Stomach (tissue), 4 donors: Measurements from ENCODE around the gene KCNIP3.

ENCODE experiments used
- EP300 ChIP-seq: sonication (generic); formaldehyde crosslinking; IDR thresholded peaks from one replicate; pipeline ENCODE4 v1.6.1; 2017; ENCODE audit warnings: antibody characterized with exemption
- POLR2A ChIP-seq, 4 donors: fragments of 450-650 bp; IDR thresholded peaks; one replicate each; pipeline ENCODE4 v1.6.1; 2016; ENCODE audit warnings: antibody characterized with exemption in 4 of 4, control low read depth in 2 of 4, mild to moderate bottlenecking in 1 of 4, moderate library complexity in 1 of 4
- POLR2AphosphoS5 ChIP-seq, 3 donors: sonication (generic); formaldehyde crosslinking; IDR thresholded peaks; one replicate each; pipeline ENCODE4 v1.6.1; 2016; ENCODE audit warnings: antibody characterized with exemption in 3 of 3
- TF ChIP-seq, protein P1 (sequence below), 7 experiments: fragments of 450-650 bp in 4 of 7; fragments of 200-600 bp in 3 of 7; sonication (generic) in 3 of 7; IDR thresholded peaks; one replicate each; pipeline ENCODE4 v1.5.1; 2016 to 2019; ENCODE audit warnings: antibody characterized with exemption in 7 of 7, control low read depth in 2 of 7, mild to moderate bottlenecking in 1 of 7

DNA sequence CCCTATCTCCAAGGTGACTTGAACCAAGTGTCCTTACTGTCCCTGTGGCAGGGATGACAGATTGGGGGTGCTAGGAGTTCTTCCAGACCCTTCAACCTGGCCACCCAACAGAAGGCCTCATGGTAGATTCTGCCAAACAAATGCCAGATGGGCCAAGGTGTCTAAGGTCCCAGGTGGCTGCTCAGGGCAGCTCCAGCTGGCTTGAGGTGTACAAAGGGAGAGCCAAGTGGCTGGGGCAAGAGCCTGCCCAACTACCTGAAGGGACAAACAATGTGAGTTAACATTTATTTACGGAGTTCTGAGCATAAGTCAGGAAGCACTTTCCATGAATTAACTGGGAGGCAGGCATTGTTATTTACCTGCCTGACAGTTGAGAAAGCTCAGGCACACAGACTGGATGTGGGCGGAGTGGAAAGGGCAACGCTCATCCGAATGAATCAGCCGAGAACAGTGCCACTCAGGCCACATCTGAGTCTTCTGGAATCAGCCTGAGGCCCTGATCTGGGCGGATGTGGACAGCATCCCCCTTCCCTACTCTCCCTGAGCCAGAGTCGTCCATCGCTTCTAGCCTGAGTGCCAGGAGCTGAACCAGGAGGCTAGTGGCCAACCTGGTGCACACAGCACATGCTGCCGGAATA is 4.4 kb upstream of the KCNIP3 start:
- TF ChIP-seq, protein P1, sequence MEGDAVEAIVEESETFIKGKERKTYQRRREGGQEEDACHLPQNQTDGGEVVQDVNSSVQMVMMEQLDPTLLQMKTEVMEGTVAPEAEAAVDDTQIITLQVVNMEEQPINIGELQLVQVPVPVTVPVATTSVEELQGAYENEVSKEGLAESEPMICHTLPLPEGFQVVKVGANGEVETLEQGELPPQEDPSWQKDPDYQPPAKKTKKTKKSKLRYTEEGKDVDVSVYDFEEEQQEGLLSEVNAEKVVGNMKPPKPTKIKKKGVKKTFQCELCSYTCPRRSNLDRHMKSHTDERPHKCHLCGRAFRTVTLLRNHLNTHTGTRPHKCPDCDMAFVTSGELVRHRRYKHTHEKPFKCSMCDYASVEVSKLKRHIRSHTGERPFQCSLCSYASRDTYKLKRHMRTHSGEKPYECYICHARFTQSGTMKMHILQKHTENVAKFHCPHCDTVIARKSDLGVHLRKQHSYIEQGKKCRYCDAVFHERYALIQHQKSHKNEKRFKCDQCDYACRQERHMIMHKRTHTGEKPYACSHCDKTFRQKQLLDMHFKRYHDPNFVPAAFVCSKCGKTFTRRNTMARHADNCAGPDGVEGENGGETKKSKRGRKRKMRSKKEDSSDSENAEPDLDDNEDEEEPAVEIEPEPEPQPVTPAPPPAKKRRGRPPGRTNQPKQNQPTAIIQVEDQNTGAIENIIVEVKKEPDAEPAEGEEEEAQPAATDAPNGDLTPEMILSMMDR (IDR thresholded peaks at IDR 0.05) = no peak
- TF ChIP-seq POLR2A (IDR thresholded peaks at IDR 0.05) (no peak), EP300 (no peak), POLR2AphosphoS5 (IDR thresholded peaks at IDR 0.05) (no peak)
